ENCODE data around the gene CIBAR2. TPM values are rescaled to one million over a fixed set of nuclear protein-coding genes. Genes with fewer than 3 reads are reported as not detected.
A peak's percentile ranks its signal among the peaks of the same experiment; 100 is the strongest.

The CIBAR2 gene
- total and polyA plus RNA-seq, 2 experiments from 2014 or later: 0.13 TPM; not detected in 1

- 95% methylated on average over 9 of the region's 9 CpGs for WGBS (ENCODE audit: low lambda C conversion rate, missing lambda C conversion rate)
Measured at GRCh38 chr16:85128079-85128837, 16.0 kb upstream of the CIBAR2 start.

DNA sequence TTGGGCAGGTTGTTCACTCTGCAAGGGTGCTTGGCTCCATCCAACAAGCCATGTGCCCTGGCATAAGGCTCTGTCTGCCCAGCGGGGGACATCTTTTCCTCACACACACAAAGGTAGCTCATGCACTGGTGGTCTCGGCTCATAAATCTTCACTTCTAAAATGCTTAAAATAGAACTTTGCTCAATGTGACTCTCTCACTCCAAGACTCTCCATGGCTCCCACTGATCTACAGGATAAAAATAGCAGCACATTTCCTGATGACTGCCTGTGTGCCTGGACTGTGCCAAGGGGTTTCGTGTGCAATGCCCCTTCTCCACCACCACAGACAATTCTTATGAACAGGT lies 15.1 kb upstream of the CIBAR2 start:
- TF ChIP-seq EZH2phosphoT487 (IDR thresholded peaks at IDR 0.05; ENCODE audit: low read depth, severe bottlenecking, unreplicated experiment) (no peak), EZH2 (IDR thresholded peaks at IDR 0.05; ENCODE audit: borderline replicate concordance) (no peak)
- TF ChIP-seq, protein P1, sequence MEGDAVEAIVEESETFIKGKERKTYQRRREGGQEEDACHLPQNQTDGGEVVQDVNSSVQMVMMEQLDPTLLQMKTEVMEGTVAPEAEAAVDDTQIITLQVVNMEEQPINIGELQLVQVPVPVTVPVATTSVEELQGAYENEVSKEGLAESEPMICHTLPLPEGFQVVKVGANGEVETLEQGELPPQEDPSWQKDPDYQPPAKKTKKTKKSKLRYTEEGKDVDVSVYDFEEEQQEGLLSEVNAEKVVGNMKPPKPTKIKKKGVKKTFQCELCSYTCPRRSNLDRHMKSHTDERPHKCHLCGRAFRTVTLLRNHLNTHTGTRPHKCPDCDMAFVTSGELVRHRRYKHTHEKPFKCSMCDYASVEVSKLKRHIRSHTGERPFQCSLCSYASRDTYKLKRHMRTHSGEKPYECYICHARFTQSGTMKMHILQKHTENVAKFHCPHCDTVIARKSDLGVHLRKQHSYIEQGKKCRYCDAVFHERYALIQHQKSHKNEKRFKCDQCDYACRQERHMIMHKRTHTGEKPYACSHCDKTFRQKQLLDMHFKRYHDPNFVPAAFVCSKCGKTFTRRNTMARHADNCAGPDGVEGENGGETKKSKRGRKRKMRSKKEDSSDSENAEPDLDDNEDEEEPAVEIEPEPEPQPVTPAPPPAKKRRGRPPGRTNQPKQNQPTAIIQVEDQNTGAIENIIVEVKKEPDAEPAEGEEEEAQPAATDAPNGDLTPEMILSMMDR (IDR thresholded peaks at IDR 0.05; ENCODE audit: poor library complexity): no peak
- Histone ChIP-seq H2AFZ (no peak overlapping the region), H3K4me2 (peak overlapping the region; percentile 59), H3K4me1 (ENCODE audit: insufficient read depth) (peaks cover 36% of the 10 kb centered on the region), H3K9me3 (ENCODE audit: low read depth) (no peaks in the 10 kb centered on the region), H3K79me2 (no peaks in the 10 kb centered on the region), H3K36me3 (replicated peaks; ENCODE audit: insufficient read depth, low read depth) (no peaks in the 10 kb centered on the region), H3K9me2 (replicated peaks; ENCODE audit: insufficient read depth) (no peaks in the 10 kb centered on the region), H4K20me1 (ENCODE audit: insufficient read depth, poor library complexity, severe bottlenecking) (no peaks in the 10 kb centered on the region), H3K4me3 (no peak overlapping the region), H3K27me3 (no peaks in the 10 kb centered on the region), H3K27ac (no peak overlapping the region)
- WGBS (ENCODE audit: low lambda C conversion rate, missing lambda C conversion rate): 82% methylated on average over 3 of the region's 3 CpGs
- no peak for DNase-seq (ENCODE audit: low spot score)

More at GRCh38 chr16:85128079-85128837, 16.0 kb upstream of the CIBAR2 start:
- no peak overlapping the region for H3K27ac ChIP-seq
- no peaks in the 10 kb centered on the region for H3K36me3 ChIP-seq (replicated peaks; ENCODE audit: insufficient read depth, low read depth)
- H2AFZ ChIP-seq: no peak overlapping the region
- no peaks in the 10 kb centered on the region for H3K9me3 ChIP-seq (ENCODE audit: low read depth)
- H4K20me1 ChIP-seq (ENCODE audit: insufficient read depth, poor library complexity, severe bottlenecking): no peaks in the 10 kb centered on the region
- no peaks in the 10 kb centered on the region for H3K79me2 ChIP-seq
- H3K27me3 ChIP-seq: no peaks in the 10 kb centered on the region
- no peak overlapping the region for H3K4me2 ChIP-seq
- peaks cover 36% of the 10 kb centered on the region for H3K4me1 ChIP-seq (ENCODE audit: insufficient read depth)
- no peaks in the 10 kb centered on the region for H3K9me2 ChIP-seq (replicated peaks; ENCODE audit: insufficient read depth)
- no peak for TF ChIP-seq EZH2 (IDR thresholded peaks at IDR 0.05; ENCODE audit: borderline replicate concordance)
- TF ChIP-seq EZH2phosphoT487 (IDR thresholded peaks at IDR 0.05; ENCODE audit: low read depth, severe bottlenecking, unreplicated experiment): no peak
- DNase-seq (ENCODE audit: low spot score): no peak
- no peak overlapping the region for H3K4me3 ChIP-seq

- peak overlapping the region; percentile 73 for H3K27ac ChIP-seq
- no peaks in the 10 kb centered on the region for H3K9me2 ChIP-seq (replicated peaks; ENCODE audit: insufficient read depth)
- peaks cover 36% of the 10 kb centered on the region for H3K4me1 ChIP-seq (ENCODE audit: insufficient read depth)
- DNase-seq (ENCODE audit: low spot score): peak; percentile 73
- H3K27me3 ChIP-seq: no peaks in the 10 kb centered on the region
- no peaks in the 10 kb centered on the region for H3K36me3 ChIP-seq (replicated peaks; ENCODE audit: insufficient read depth, low read depth)
- TF ChIP-seq, protein P1 (IDR thresholded peaks at IDR 0.05; ENCODE audit: poor library complexity): no peak
- no peak for TF ChIP-seq EZH2 (IDR thresholded peaks at IDR 0.05; ENCODE audit: borderline replicate concordance)
- TF ChIP-seq EZH2phosphoT487 (IDR thresholded peaks at IDR 0.05; ENCODE audit: low read depth, severe bottlenecking, unreplicated experiment): no peak
- no peaks in the 10 kb centered on the region for H4K20me1 ChIP-seq (ENCODE audit: insufficient read depth, poor library complexity, severe bottlenecking)
- H3K79me2 ChIP-seq: no peaks in the 10 kb centered on the region
- H3K4me2 ChIP-seq: peak overlapping the region; percentile 59
- H3K4me3 ChIP-seq: no peak overlapping the region
- H3K9me3 ChIP-seq (ENCODE audit: low read depth): no peaks in the 10 kb centered on the region
- WGBS (ENCODE audit: low lambda C conversion rate, missing lambda C conversion rate): 16% methylated on average over 17 of the region's 20 CpGs
- H2AFZ ChIP-seq: no peak overlapping the region
Measured at GRCh38 chr16:85126705-85127378, 14.6 kb upstream of the CIBAR2 start.

DNA sequence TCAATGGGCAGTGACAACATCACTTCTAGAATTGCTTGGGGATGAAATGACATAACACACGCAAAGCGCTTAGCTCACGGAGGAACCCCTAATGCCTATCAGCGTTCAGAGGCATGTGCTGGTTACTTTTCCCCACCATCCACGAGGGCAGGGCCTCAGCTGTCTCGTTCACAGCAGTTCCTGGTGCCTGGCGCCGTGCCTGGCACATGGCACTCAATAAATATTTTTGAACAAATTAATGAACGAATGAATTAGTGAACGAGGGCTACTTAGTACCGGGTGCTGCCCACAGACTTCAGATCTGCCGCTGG lies 14.1 kb upstream of the CIBAR2 start:
- peak overlapping the region; percentile 73 for H3K27ac ChIP-seq
- no peaks in the 10 kb centered on the region for H3K36me3 ChIP-seq (replicated peaks; ENCODE audit: insufficient read depth, low read depth)
- no peaks in the 10 kb centered on the region for H4K20me1 ChIP-seq (ENCODE audit: insufficient read depth, poor library complexity, severe bottlenecking)
- H3K4me1 ChIP-seq (ENCODE audit: insufficient read depth): peaks cover 36% of the 10 kb centered on the region
- DNase-seq (ENCODE audit: low spot score): no peak
- H3K4me2 ChIP-seq: peak overlapping the region; percentile 59
- H3K9me2 ChIP-seq (replicated peaks; ENCODE audit: insufficient read depth): no peaks in the 10 kb centered on the region
- 55% methylated on average over 12 of the region's 12 CpGs for WGBS (ENCODE audit: low lambda C conversion rate, missing lambda C conversion rate)
- no peaks in the 10 kb centered on the region for H3K9me3 ChIP-seq (ENCODE audit: low read depth)
- no peak overlapping the region for H3K4me3 ChIP-seq
- H3K27me3 ChIP-seq: no peaks in the 10 kb centered on the region
- TF ChIP-seq EZH2phosphoT487 (IDR thresholded peaks at IDR 0.05; ENCODE audit: low read depth, severe bottlenecking, unreplicated experiment) (no peak), EZH2 (IDR thresholded peaks at IDR 0.05; ENCODE audit: borderline replicate concordance) (no peak)
- TF ChIP-seq, protein P1 (IDR thresholded peaks at IDR 0.05; ENCODE audit: poor library complexity): no peak
- no peaks in the 10 kb centered on the region for H3K79me2 ChIP-seq
- H2AFZ ChIP-seq: no peak overlapping the region

All from hepatocyte (in vitro differentiated cells).